MM.1S (cell line): ENCODE data around the gene LMF1.

Experiments used
- DNase-seq: peaks from one replicate; pipeline ENCODE4 v3.0.0-alpha.2; 2015
- H2AFZ ChIP-seq: fragments of 300-600 bp; sonication (generic); 2 replicates; pipeline ENCODE4 v1.6.0; 2016; ENCODE audit warnings: antibody characterized with exemption, low read length
- H3F3A ChIP-seq: fragments of 300-600 bp; sonication (generic); 2 replicates; pipeline ENCODE4 v1.6.1; 2016; ENCODE audit warnings: mild to moderate bottlenecking, antibody characterized with exemption, low read length, moderate library complexity, mixed read lengths; ENCODE audit not compliant: insufficient read depth
- H3K27ac ChIP-seq: fragments of 300-600 bp; sonication (generic); 2 replicates; pipeline ENCODE4 v1.5.1; 2016; ENCODE audit warnings: mild to moderate bottlenecking, low read length
- H3K27me3 ChIP-seq: fragments of 300-600 bp; sonication (generic); replicated peaks from 2 replicates; pipeline ENCODE4 v1.6.0; 2016; ENCODE audit warnings: low read length; ENCODE audit not compliant: insufficient read depth
- H3K36me3 ChIP-seq: fragments of 300-600 bp; sonication (generic); replicated peaks from 2 replicates; pipeline ENCODE4 v1.6.1; 2016; ENCODE audit warnings: mild to moderate bottlenecking, low read length, mixed read lengths; ENCODE audit not compliant: insufficient read depth
- H3K4me1 ChIP-seq: fragments of 300-600 bp; sonication (generic); 2 replicates; pipeline ENCODE4 v1.6.1; 2016; ENCODE audit warnings: low read length, mixed read lengths
- H3K4me2 ChIP-seq: fragments of 300-600 bp; sonication (generic); 2 replicates; pipeline ENCODE4 v1.6.0; 2016; ENCODE audit warnings: low read depth, low read length
- H3K4me3 ChIP-seq: fragments of 300-600 bp; sonication (generic); 2 replicates; pipeline ENCODE4 v1.5.1; 2016; ENCODE audit warnings: low read length, mixed read lengths
- H3K79me2 ChIP-seq: fragments of 300-600 bp; sonication (generic); 2 replicates; pipeline ENCODE4 v1.6.1; 2016; ENCODE audit warnings: mixed run types, low read length, mixed read lengths
- H3K9ac ChIP-seq: fragments of 300-600 bp; sonication (generic); 2 replicates; pipeline ENCODE4 v1.6.1; 2016; ENCODE audit warnings: low read length, mixed read lengths
- H3K9me2 ChIP-seq: fragments of 300-600 bp; sonication (generic); replicated peaks from 2 replicates; pipeline ENCODE4 v1.6.1; 2016; ENCODE audit warnings: mild to moderate bottlenecking, low read length, mixed read lengths; ENCODE audit not compliant: insufficient read depth
- H3K9me3 ChIP-seq: fragments of 300-600 bp; sonication (generic); replicated peaks from 2 replicates; pipeline ENCODE4 v1.6.1; 2016; ENCODE audit warnings: mild to moderate bottlenecking, low read length, mixed read lengths; ENCODE audit not compliant: insufficient read depth
- H4K20me1 ChIP-seq: fragments of 300-600 bp; sonication (generic); 2 replicates; pipeline ENCODE4 v1.6.1; 2016; ENCODE audit warnings: mild to moderate bottlenecking, low read length, moderate library complexity, mixed read lengths; ENCODE audit not compliant: insufficient read depth
- EZH2 ChIP-seq: fragments of 300-600 bp; sonication (generic); optimal IDR thresholded peaks from 2 replicates; pipeline ENCODE3; 2017; ENCODE audit warnings: low read depth, mild to moderate bottlenecking, antibody characterized with exemption, low read length, mixed read lengths
- EZH2phosphoT487 ChIP-seq: fragments of 300-600 bp; sonication (generic); IDR thresholded peaks from 2 replicates; pipeline ENCODE4 v1.6.1; 2018; ENCODE audit warnings: antibody characterized with exemption, low read length
- TF ChIP-seq, protein P1 (sequence below): fragments of 300-600 bp; sonication (generic); IDR thresholded peaks from 2 replicates; pipeline ENCODE4 v1.5.1; 2016; ENCODE audit warnings: antibody characterized with exemption, low read length, mixed read lengths

LMF1 gene

DNA sequence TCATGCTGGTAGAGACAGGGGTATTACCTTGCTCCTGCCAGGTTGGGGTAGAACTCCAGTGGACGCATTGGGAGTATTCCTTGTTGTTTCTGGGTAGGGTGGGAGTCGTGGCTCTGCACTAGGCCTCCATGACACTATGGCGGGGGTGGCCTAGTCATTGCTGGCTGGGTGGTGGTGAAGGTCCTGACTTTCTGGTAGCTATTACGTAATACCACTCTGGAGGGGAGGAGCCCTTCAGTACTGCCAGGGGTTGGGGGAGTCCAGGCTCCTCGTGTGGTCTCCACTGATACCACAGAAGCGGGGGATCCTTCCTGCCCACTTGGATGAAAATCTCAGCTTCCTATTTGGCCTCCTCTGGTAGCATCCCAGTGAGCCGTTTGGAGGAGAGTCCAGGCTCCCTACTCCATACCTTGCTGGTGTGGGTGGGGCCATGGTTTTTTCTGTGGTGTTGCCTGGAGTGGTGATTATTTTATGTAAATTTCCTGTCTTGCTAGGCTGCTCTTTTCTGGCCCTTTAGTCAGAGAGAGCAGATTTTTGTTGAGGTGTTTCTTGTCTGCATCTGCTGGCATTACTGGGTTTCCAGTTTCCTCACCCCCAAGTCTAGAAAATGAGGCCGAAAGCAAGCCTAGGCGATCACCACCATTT, 104.4 kb downstream of the LMF1 start:
- no peaks in the 10 kb centered on the region for H3F3A ChIP-seq
- DNase-seq: no peak
- H3K4me3 ChIP-seq: no peak overlapping the region
- H3K4me1 ChIP-seq: no peaks in the 10 kb centered on the region
- H4K20me1 ChIP-seq: no peaks in the 10 kb centered on the region
- no peaks in the 10 kb centered on the region for H3K9me2 ChIP-seq
- no peaks in the 10 kb centered on the region for H3K9me3 ChIP-seq
- no peak for TF ChIP-seq EZH2phosphoT487
- TF ChIP-seq, protein P1, sequence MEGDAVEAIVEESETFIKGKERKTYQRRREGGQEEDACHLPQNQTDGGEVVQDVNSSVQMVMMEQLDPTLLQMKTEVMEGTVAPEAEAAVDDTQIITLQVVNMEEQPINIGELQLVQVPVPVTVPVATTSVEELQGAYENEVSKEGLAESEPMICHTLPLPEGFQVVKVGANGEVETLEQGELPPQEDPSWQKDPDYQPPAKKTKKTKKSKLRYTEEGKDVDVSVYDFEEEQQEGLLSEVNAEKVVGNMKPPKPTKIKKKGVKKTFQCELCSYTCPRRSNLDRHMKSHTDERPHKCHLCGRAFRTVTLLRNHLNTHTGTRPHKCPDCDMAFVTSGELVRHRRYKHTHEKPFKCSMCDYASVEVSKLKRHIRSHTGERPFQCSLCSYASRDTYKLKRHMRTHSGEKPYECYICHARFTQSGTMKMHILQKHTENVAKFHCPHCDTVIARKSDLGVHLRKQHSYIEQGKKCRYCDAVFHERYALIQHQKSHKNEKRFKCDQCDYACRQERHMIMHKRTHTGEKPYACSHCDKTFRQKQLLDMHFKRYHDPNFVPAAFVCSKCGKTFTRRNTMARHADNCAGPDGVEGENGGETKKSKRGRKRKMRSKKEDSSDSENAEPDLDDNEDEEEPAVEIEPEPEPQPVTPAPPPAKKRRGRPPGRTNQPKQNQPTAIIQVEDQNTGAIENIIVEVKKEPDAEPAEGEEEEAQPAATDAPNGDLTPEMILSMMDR: no peak
- TF ChIP-seq EZH2: no peak
- H2AFZ ChIP-seq: no peak overlapping the region
- H3K27ac ChIP-seq: no peak overlapping the region
- H3K9ac ChIP-seq: no peak overlapping the region
- H3K27me3 ChIP-seq: peaks cover 85% of the 10 kb centered on the region
- no peak overlapping the region for H3K4me2 ChIP-seq
- no peaks in the 10 kb centered on the region for H3K79me2 ChIP-seq
- no peaks in the 10 kb centered on the region for H3K36me3 ChIP-seq

DNA sequence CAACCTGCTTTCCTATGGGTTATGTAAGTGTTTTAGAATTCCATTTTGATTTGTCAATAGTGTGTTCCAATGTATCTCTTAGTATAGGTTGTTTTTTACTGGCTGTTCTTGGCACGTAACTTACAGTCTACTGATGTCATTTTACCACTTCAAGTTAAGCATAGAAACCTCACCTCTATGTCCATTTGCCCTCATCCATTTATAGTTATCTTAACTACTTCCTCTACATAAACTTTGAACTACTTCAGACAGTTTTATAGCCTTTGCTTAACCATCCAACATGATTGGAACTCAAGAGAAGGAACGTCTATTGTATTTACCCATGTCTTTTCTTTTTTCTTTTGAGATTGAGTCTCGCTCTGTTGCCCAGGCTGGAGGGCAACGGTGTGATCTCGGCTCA, 105.8 kb downstream of the LMF1 start:
- no peaks in the 10 kb centered on the region for H3K79me2 ChIP-seq
- H2AFZ ChIP-seq: no peak overlapping the region
- no peaks in the 10 kb centered on the region for H3K4me1 ChIP-seq
- H3K36me3 ChIP-seq: no peaks in the 10 kb centered on the region
- H3K27ac ChIP-seq: no peak overlapping the region
- no peaks in the 10 kb centered on the region for H3K9me2 ChIP-seq
- no peak overlapping the region for H3K9ac ChIP-seq
- no peak overlapping the region for H3K4me2 ChIP-seq
- H3K27me3 ChIP-seq: peaks cover 86% of the 10 kb centered on the region
- TF ChIP-seq EZH2 (no peak), EZH2phosphoT487 (no peak)
- TF ChIP-seq, protein P1: no peak
- DNase-seq: no peak
- no peaks in the 10 kb centered on the region for H4K20me1 ChIP-seq
- H3K9me3 ChIP-seq: no peaks in the 10 kb centered on the region
- no peaks in the 10 kb centered on the region for H3F3A ChIP-seq
- no peak overlapping the region for H3K4me3 ChIP-seq

DNA sequence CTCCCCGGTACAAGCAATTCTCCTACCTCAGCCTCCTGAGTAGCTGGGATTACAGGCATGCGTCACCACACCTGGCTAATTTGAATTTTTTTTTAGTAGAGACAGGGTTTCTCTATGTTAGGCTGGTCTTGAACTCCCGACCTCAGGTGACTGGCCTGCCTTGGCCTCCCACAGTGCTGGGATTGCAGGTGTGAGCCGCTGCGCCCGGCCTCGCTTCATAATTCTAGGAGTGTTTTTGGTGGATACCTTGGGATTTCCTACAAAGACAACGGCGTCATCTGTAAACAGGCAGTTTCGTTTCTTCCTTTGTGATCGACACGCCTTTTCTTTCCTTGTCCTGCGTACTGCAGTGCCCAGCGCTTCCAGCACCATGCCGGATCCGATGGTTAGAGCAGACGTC, 109.3 kb downstream of the LMF1 start:
- no peak for TF ChIP-seq EZH2phosphoT487
- no peak for TF ChIP-seq EZH2
- TF ChIP-seq, protein P1: no peak
- Histone ChIP-seq H2AFZ (no peak overlapping the region), H3K9me2 (no peaks in the 10 kb centered on the region), H3K4me1 (no peaks in the 10 kb centered on the region), H3K4me3 (no peak overlapping the region), H3K9me3 (no peaks in the 10 kb centered on the region), H3K79me2 (no peaks in the 10 kb centered on the region), H3K9ac (no peak overlapping the region), H3K27me3 (peaks cover 64% of the 10 kb centered on the region), H3F3A (no peaks in the 10 kb centered on the region), H3K36me3 (no peaks in the 10 kb centered on the region), H3K4me2 (no peak overlapping the region), H4K20me1 (no peaks in the 10 kb centered on the region), H3K27ac (no peak overlapping the region)
- DNase-seq: no peak
